B cell (primary cell): Measurements from ENCODE around the gene KIRREL1. TPM values are rescaled to one million over a fixed set of nuclear protein-coding genes. Genes with fewer than 3 reads are reported as not detected.

Experiments
- ATAC-seq: fragments of 200-7000 bp; cut with Tn5 transposase; one replicate; pipeline ENCODE4 v1.10.0; 2021; ENCODE audit warnings: low read depth, mild to moderate bottlenecking, moderate number of reproducible peaks, moderate library complexity
- CTCF ChIA-PET: fragments of 350-600 bp; sonication (Branson Sonifier 250); formaldehyde crosslinking; loops from one replicate; lab custom pipeline; 2021; ENCODE audit warnings: antibody characterized with exemption, inconsistent platforms; lab: Charles Lee
- POLR2A ChIA-PET: fragments of 350-600 bp; sonication (Branson Sonifier 250); formaldehyde crosslinking; loops from one replicate; lab custom pipeline; 2021; ENCODE audit warnings: antibody characterized with exemption; lab: Charles Lee
- DNase-seq: peaks from one replicate; pipeline ENCODE4 v3.0.0; 2013
- H2AFZ ChIP-seq: 2 replicates; pipeline ENCODE4 v1.6.1; 2012; ENCODE audit warnings: mild to moderate bottlenecking, low read depth, low read length; ENCODE audit not compliant: insufficient read depth, poor library complexity, severe bottlenecking
- H3K27ac ChIP-seq, 2 donors: 1 replicate in 1 of 2; 2 replicates in 1 of 2; pipeline ENCODE4 v1.5.1; 2012 to 2013; ENCODE audit warnings: low read length in 2 of 2, mild to moderate bottlenecking in 2 of 2, moderate library complexity in 1 of 2
- H3K27me3 ChIP-seq, 4 experiments: fragments of 200-600 bp in 1 of 4; sonication (generic) in 1 of 4; replicated peaks in 1 of 4; 1 replicate in 2 of 4; 2 replicates in 2 of 4; pipeline versions ENCODE4 v1.6.1 to v1.7.0; 2013 to 2016; ENCODE audit warnings: low read length in 3 of 4, mild to moderate bottlenecking in 2 of 4, mixed read lengths in 1 of 4, moderate library complexity in 1 of 4; ENCODE audit not compliant: insufficient read depth in 4 of 4, control insufficient read depth in 3 of 4; ENCODE audit errors: control extremely low read depth in 1 of 4
- H3K36me3 ChIP-seq, 2 experiments: replicated peaks in 1 of 2; 1 replicate in 1 of 2; 2 replicates in 1 of 2; pipeline versions ENCODE4 v1.6.1 to v1.7.1; 2013; ENCODE audit warnings: low read length in 1 of 2; ENCODE audit not compliant: insufficient read depth in 2 of 2, control insufficient read depth in 1 of 2; ENCODE audit errors: control extremely low read depth in 1 of 2, extremely low read depth in 1 of 2
- H3K4me1 ChIP-seq, 2 donors: fragments of 200-600 bp in 1 of 2; sonication (generic) in 1 of 2; 1 replicate in 1 of 2; 2 replicates in 1 of 2; pipeline versions ENCODE4 v1.5.1 to v1.6.1; 2013 to 2017; ENCODE audit warnings: low read length in 2 of 2; ENCODE audit not compliant: control insufficient read depth in 2 of 2, insufficient read depth in 2 of 2
- H3K4me2 ChIP-seq: replicated peaks from 2 replicates; pipeline ENCODE3; 2012; ENCODE audit warnings: mild to moderate bottlenecking, low read depth, low read length; ENCODE audit not compliant: poor library complexity, severe bottlenecking
- H3K4me3 ChIP-seq, 5 experiments: fragments of 200-600 bp in 1 of 5; sonication (generic) in 1 of 5; 1 replicate in 3 of 5; 2 replicates in 2 of 5; pipeline versions ENCODE4 v1.5.1 to v1.7.0; 2011 to 2016; ENCODE audit warnings: low read length in 4 of 5, mild to moderate bottlenecking in 4 of 5, low read depth in 2 of 5, control low read depth in 1 of 5, moderate library complexity in 1 of 5; ENCODE audit not compliant: insufficient read depth in 1 of 5; ENCODE audit errors: control extremely low read depth in 1 of 5, extremely low read depth in 1 of 5
- H3K79me2 ChIP-seq: fragments of 200-600 bp; sonication (generic); one replicate; pipeline ENCODE4 v1.6.0; 2016; ENCODE audit warnings: low read length; ENCODE audit not compliant: control insufficient read depth, insufficient read depth
- H3K9ac ChIP-seq: fragments of 200-600 bp; sonication (generic); 2 replicates; pipeline ENCODE4 v1.6.1; 2017; ENCODE audit warnings: mild to moderate bottlenecking, low read length, moderate library complexity
- H3K9me3 ChIP-seq, 3 donors: one replicate each; pipeline versions ENCODE4 v1.6.1 to v1.7.1; 2013; ENCODE audit warnings: low read length in 2 of 3; ENCODE audit not compliant: control insufficient read depth in 2 of 3, insufficient read depth in 1 of 3; ENCODE audit errors: control extremely low read depth in 1 of 3
- H4K20me1 ChIP-seq: 2 replicates; pipeline ENCODE4 v1.6.0; 2012; ENCODE audit warnings: mild to moderate bottlenecking, low read length; ENCODE audit not compliant: insufficient read depth, control insufficient read depth, poor library complexity, severe bottlenecking
- H3K27ac Mint-ChIP-seq: one replicate; pipeline ENCODE4 v1.8.0; 2021; ENCODE audit warnings: mixed read lengths
- H3K27me3 Mint-ChIP-seq: one replicate; pipeline ENCODE4 v1.8.0; 2021; ENCODE audit warnings: mixed read lengths
- H3K4me1 Mint-ChIP-seq: one replicate; pipeline ENCODE4 v1.8.0; 2021; ENCODE audit warnings: mixed read lengths
- H3K4me3 Mint-ChIP-seq: one replicate; pipeline ENCODE4 v1.8.0; 2021; ENCODE audit warnings: mixed read lengths
- H3K9me3 Mint-ChIP-seq: one replicate; pipeline ENCODE4 v1.8.0; 2022; ENCODE audit warnings: mixed read lengths; ENCODE audit not compliant: insufficient read depth
- EZH2 ChIP-seq: IDR thresholded peaks from 2 replicates; pipeline ENCODE4 v1.6.1; 2012; ENCODE audit warnings: borderline replicate concordance, low read depth, mild to moderate bottlenecking, moderate library complexity, low read length; ENCODE audit not compliant: insufficient read depth, poor library complexity, severe bottlenecking
- WGBS: methylation state at CpG from one replicate; pipeline ENCODE4 v1.1.5; 2013; ENCODE audit warnings: missing lambda C conversion rate; ENCODE audit not compliant: insufficient coverage; 5-methylcytosine and 5-hydroxymethylcytosine counted together
- intact Hi-C: fragments of 100-400 bp; cut with micrococcal nuclease; formaldehyde crosslinking; loops from one replicate; pipeline ENCODE4 v1.10.0; 2022
- polyA plus RNA-seq: library from polyadenylated mRNA; depleted of rRNA; stranded (reverse); fragments of >200 nt; gene quantifications from 2 replicates; pipeline ENCODE4 v1.2.3, GENCODE V29; 2012
- total RNA-seq, 2 donors: library from RNA; stranded (reverse); fragments of 120-200 nt in 1 of 2; gene quantifications; 1 replicate in 1 of 2; 2 replicates in 1 of 2; pipeline versions ENCODE4 v1.2.3 to v1.2.4, GENCODE V29; 2013 to 2022
- TF ChIP-seq, protein P1 (sequence below): fragments of 200-600 bp; IDR thresholded peaks from one replicate; pipeline ENCODE4 v1.8.0; 2022; ENCODE audit warnings: antibody characterized with exemption, mild to moderate bottlenecking

Gene KIRREL1
- total and polyA plus RNA-seq, 2 donors (not counting 1 experiment from before 2014, with no cell fraction given) = not detected

DNA sequence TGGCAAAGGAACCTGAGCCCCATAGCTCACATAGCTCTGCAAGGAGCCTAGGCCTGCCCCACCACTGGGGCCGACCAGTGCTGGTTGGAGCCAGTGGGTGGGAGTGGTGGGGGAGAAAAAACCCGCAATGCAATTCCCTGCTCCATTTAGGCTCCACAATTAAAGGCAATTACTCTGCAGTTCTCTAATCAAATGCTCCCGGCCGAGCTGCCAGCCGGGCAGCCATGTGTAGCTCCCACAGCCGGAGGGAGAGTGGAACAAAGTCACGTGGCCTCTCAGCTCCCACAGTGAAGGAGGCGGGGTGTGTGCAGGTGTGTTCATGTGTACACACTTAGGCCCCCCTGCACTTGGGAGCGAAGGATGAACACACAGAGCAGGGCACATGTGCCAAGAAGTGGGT lies 81.6 kb downstream of the KIRREL1 start:
- Histone ChIP-seq H3K4me1 (no peaks in the 10 kb centered on the region), H2AFZ (no peak overlapping the region), H3K36me3 (no peaks in the 10 kb centered on the region), H3K9me3 (no peaks in the 10 kb centered on the region), H3K9ac (no peak overlapping the region), H3K4me3 (no peak overlapping the region), H4K20me1 (no peaks in the 10 kb centered on the region), H3K4me2 (no peak overlapping the region), H3K79me2 (no peaks in the 10 kb centered on the region), H3K27ac (no peak overlapping the region), H3K27me3 (peaks cover 0 to 2% (median 0%) of the 10 kb centered on the region in 4 experiments)
- TF ChIP-seq, protein P1, sequence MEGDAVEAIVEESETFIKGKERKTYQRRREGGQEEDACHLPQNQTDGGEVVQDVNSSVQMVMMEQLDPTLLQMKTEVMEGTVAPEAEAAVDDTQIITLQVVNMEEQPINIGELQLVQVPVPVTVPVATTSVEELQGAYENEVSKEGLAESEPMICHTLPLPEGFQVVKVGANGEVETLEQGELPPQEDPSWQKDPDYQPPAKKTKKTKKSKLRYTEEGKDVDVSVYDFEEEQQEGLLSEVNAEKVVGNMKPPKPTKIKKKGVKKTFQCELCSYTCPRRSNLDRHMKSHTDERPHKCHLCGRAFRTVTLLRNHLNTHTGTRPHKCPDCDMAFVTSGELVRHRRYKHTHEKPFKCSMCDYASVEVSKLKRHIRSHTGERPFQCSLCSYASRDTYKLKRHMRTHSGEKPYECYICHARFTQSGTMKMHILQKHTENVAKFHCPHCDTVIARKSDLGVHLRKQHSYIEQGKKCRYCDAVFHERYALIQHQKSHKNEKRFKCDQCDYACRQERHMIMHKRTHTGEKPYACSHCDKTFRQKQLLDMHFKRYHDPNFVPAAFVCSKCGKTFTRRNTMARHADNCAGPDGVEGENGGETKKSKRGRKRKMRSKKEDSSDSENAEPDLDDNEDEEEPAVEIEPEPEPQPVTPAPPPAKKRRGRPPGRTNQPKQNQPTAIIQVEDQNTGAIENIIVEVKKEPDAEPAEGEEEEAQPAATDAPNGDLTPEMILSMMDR = no peak
- no peak for TF ChIP-seq EZH2
- peaks cover 6% of the 10 kb centered on the region for H3K27me3 Mint-ChIP-seq
- ATAC-seq (no peak), DNase-seq (no peak)
- WGBS = 64% methylated on average over 7 of the region's 9 CpGs
- H3K4me3 Mint-ChIP-seq = no peak overlapping the region
- no peak overlapping the region for H3K27ac Mint-ChIP-seq
- H3K4me1 Mint-ChIP-seq = peaks cover 3% of the 10 kb centered on the region
- no peaks in the 10 kb centered on the region for H3K9me3 Mint-ChIP-seq
- ChIA-PET CTCF (no interaction called here), POLR2A (no interaction called here)
- intact Hi-C loops = no loop called here

DNA sequence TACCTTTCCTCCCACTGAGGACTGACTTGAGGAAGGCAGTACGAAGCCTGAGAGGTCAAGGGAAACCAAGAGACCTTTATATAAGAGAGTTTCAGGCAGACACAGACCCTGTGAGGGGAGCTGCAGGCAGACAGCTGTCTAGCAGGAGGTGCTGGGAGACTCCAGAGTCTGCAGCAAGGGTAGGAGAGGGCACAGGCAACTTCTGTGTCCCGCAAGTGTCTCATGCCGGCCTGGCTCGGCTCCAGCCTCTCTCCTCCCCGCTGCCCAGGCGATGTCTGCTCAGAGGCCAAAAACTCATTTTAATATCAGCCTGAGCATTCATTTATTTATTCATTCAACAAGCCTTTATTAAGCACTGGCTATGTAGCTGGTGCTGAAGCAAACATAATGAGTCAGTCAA lies 83.0 kb downstream of the KIRREL1 start:
- no peaks in the 10 kb centered on the region for H3K79me2 ChIP-seq
- no peak overlapping the region for H3K4me2 ChIP-seq
- H2AFZ ChIP-seq = no peak overlapping the region
- POLR2A ChIA-PET = no interaction called here
- H4K20me1 ChIP-seq = no peaks in the 10 kb centered on the region
- H3K9ac ChIP-seq = no peak overlapping the region
- no peaks in the 10 kb centered on the region for H3K27me3 Mint-ChIP-seq
- WGBS = 100% methylated on average over 5 of the region's 6 CpGs
- no peak overlapping the region for H3K4me3 Mint-ChIP-seq
- H3K27ac ChIP-seq = no peak overlapping the region
- no peak overlapping the region for H3K27ac Mint-ChIP-seq
- H3K9me3 ChIP-seq = no peaks in the 10 kb centered on the region
- no peaks in the 10 kb centered on the region for H3K36me3 ChIP-seq
- CTCF ChIA-PET = interaction anchor here (1.2 kb wide), 1 partner anchor 48 kb away, joined by 3 read pairs; no protein-coding TSS in a partner anchor
- H3K4me1 Mint-ChIP-seq = peaks cover 3% of the 10 kb centered on the region
- TF ChIP-seq EZH2 = no peak
- TF ChIP-seq, protein P1 = no peak
- DNase-seq (no peak), ATAC-seq (no peak)
- H3K4me1 ChIP-seq = no peaks in the 10 kb centered on the region
- no peaks in the 10 kb centered on the region for H3K9me3 Mint-ChIP-seq
- H3K27me3 ChIP-seq = no peaks in the 10 kb centered on the region
- intact Hi-C loops = no loop called here
- no peak overlapping the region for H3K4me3 ChIP-seq
